Measurements from ENCODE around the gene TTBK2.
A peak's percentile ranks its signal among the peaks of the same experiment; 100 is the strongest.

The TTBK2 gene

GRCh38 chr15:42876224-42876623 lies 44.4 kb downstream of the TTBK2 start:
- Histone ChIP-seq H3K27me3 (ENCODE audit: insufficient read depth, poor library complexity, severe bottlenecking) (no peaks in the 10 kb centered on the region), H3K36me3 (ENCODE audit: low read depth) (peaks cover 15% of the 10 kb centered on the region; the same call in 1 of the 2 replicates), H3K4me1 (ENCODE audit: insufficient read depth, poor library complexity, severe bottlenecking) (no peaks in the 10 kb centered on the region), H3K9me3 (ENCODE audit: severe bottlenecking) (no peaks in the 10 kb centered on the region), H3K4me3 (ENCODE audit: severe bottlenecking) (no peak overlapping the region), H3K27ac (ENCODE audit: poor library complexity, severe bottlenecking) (no peak overlapping the region)
- DNase-seq (ENCODE audit: low spot score) (no peak), ATAC-seq (ENCODE audit: low read depth) (no peak)
- TF ChIP-seq CTCF (IDR thresholded peaks at IDR 0.05; ENCODE audit: poor library complexity, severe bottlenecking): no peak

- peaks cover 19% of the 10 kb centered on the region for H3K36me3 ChIP-seq (ENCODE audit: low read depth)
- no peak overlapping the region for H3K27ac ChIP-seq (ENCODE audit: poor library complexity, severe bottlenecking)
- H3K4me1 ChIP-seq (ENCODE audit: insufficient read depth, poor library complexity, severe bottlenecking): no peaks in the 10 kb centered on the region
- no peak for DNase-seq (ENCODE audit: low spot score)
- H3K9me3 ChIP-seq (ENCODE audit: severe bottlenecking): no peaks in the 10 kb centered on the region
- ATAC-seq (ENCODE audit: low read depth): no peak
- no peaks in the 10 kb centered on the region for H3K27me3 ChIP-seq (ENCODE audit: insufficient read depth, poor library complexity, severe bottlenecking)
- H3K4me3 ChIP-seq (ENCODE audit: severe bottlenecking): no peak overlapping the region
- no peak for TF ChIP-seq CTCF (IDR thresholded peaks at IDR 0.05; ENCODE audit: poor library complexity, severe bottlenecking)
These were observed 51.9 kb downstream of the TTBK2 start for GRCh38 chr15:42868683-42869082.

- DNase-seq (ENCODE audit: low spot score) (no peak), ATAC-seq (ENCODE audit: low read depth) (no peak)
- Histone ChIP-seq H3K36me3 (ENCODE audit: low read depth) (peaks cover 10% of the 10 kb centered on the region), H3K27ac (ENCODE audit: poor library complexity, severe bottlenecking) (no peak overlapping the region), H3K4me3 (ENCODE audit: severe bottlenecking) (no peak overlapping the region), H3K4me1 (ENCODE audit: insufficient read depth, poor library complexity, severe bottlenecking) (peaks cover 16% of the 10 kb centered on the region), H3K9me3 (ENCODE audit: severe bottlenecking) (no peaks in the 10 kb centered on the region), H3K27me3 (ENCODE audit: insufficient read depth, poor library complexity, severe bottlenecking) (no peaks in the 10 kb centered on the region)
- no peak for TF ChIP-seq CTCF (IDR thresholded peaks at IDR 0.05; ENCODE audit: poor library complexity, severe bottlenecking)
These were observed 56.9 kb downstream of the TTBK2 start for GRCh38 chr15:42863572-42864239.

GRCh38 chr15:42858999-42859789 lies 61.4 kb downstream of the TTBK2 start:
- no peak for DNase-seq (ENCODE audit: low spot score)
- Histone ChIP-seq H3K4me1 (ENCODE audit: insufficient read depth, poor library complexity, severe bottlenecking) (peaks cover 24% of the 10 kb centered on the region), H3K9me3 (ENCODE audit: severe bottlenecking) (no peaks in the 10 kb centered on the region), H3K27ac (ENCODE audit: poor library complexity, severe bottlenecking) (peak overlapping the region; percentile 12), H3K4me3 (ENCODE audit: severe bottlenecking) (no peak overlapping the region), H3K27me3 (ENCODE audit: insufficient read depth, poor library complexity, severe bottlenecking) (no peaks in the 10 kb centered on the region), H3K36me3 (ENCODE audit: low read depth) (peaks cover 11% of the 10 kb centered on the region)
- TF ChIP-seq CTCF (IDR thresholded peaks at IDR 0.05; ENCODE audit: poor library complexity, severe bottlenecking): no peak
- ATAC-seq (ENCODE audit: low read depth): peak; percentile 26

GRCh38 chr15:42858540-42858939 lies 62.0 kb downstream of the TTBK2 start:
- ATAC-seq (ENCODE audit: low read depth) (peak; percentile 90), DNase-seq (ENCODE audit: low spot score) (no peak)
- H3K4me1 ChIP-seq (ENCODE audit: insufficient read depth, poor library complexity, severe bottlenecking): peaks cover 24% of the 10 kb centered on the region
- peak overlapping the region; percentile 12 for H3K27ac ChIP-seq (ENCODE audit: poor library complexity, severe bottlenecking)
- no peaks in the 10 kb centered on the region for H3K27me3 ChIP-seq (ENCODE audit: insufficient read depth, poor library complexity, severe bottlenecking)
- H3K9me3 ChIP-seq (ENCODE audit: severe bottlenecking): no peaks in the 10 kb centered on the region
- no peak overlapping the region for H3K4me3 ChIP-seq (ENCODE audit: severe bottlenecking)
- peaks cover 11% of the 10 kb centered on the region for H3K36me3 ChIP-seq (ENCODE audit: low read depth)
- no peak for TF ChIP-seq CTCF (IDR thresholded peaks at IDR 0.05; ENCODE audit: poor library complexity, severe bottlenecking)
